ENCODE data around the gene IL15. TPM values are rescaled to one million over a fixed set of nuclear protein-coding genes. Genes with fewer than 3 reads are reported as not detected.
A peak's percentile ranks its signal among the peaks of the same experiment; 100 is the strongest.

IL15 gene
- polyA plus RNA-seq, 1 experiment = 5.5 TPM

- TF ChIP-seq CTCF (IDR thresholded peaks at IDR 0.05; ENCODE audit: insufficient read depth, low read depth, low read length) = no peak
- CTCF ChIA-PET = interaction anchor here (0.5 kb wide), 1 partner anchor 605 kb away, joined by 3 read pairs; no protein-coding TSS in a partner anchor
- POLR2A ChIA-PET = no interaction called here
- Histone ChIP-seq H3K27me3 (ENCODE audit: control insufficient read depth, insufficient read depth, low read length) (no peaks in the 10 kb centered on the region), H3K36me3 (ENCODE audit: control insufficient read depth, insufficient read depth, low read length) (no peaks in the 10 kb centered on the region), H3K4me3 (ENCODE audit: low read depth, low read length) (no peak overlapping the region)
- no peak for DNase-seq (ENCODE audit: low read depth)
Observed at GRCh38 chr4:141763374-141763773, 127.0 kb downstream of the IL15 start.

GRCh38 chr4:141768954-141769353 is 132.6 kb downstream of the IL15 start:
- ChIA-PET POLR2A (interaction anchor here (0.7 kb wide), 1 partner anchor 610 kb away, joined by 4 read pairs; no protein-coding TSS in a partner anchor), CTCF (no interaction called here)
- TF ChIP-seq CTCF (IDR thresholded peaks at IDR 0.05; ENCODE audit: insufficient read depth, low read depth, low read length) = no peak
- Histone ChIP-seq H3K36me3 (ENCODE audit: control insufficient read depth, insufficient read depth, low read length) (no peaks in the 10 kb centered on the region), H3K4me3 (ENCODE audit: low read depth, low read length) (no peak overlapping the region), H3K27me3 (ENCODE audit: control insufficient read depth, insufficient read depth, low read length) (no peaks in the 10 kb centered on the region)
- DNase-seq (ENCODE audit: low read depth) = peak; percentile 51

GRCh38 chr4:141771889-141772830 is 135.8 kb downstream of the IL15 start:
- no peak for TF ChIP-seq CTCF (IDR thresholded peaks at IDR 0.05; ENCODE audit: insufficient read depth, low read depth, low read length)
- POLR2A ChIA-PET = no interaction called here
- CTCF ChIA-PET = no interaction called here
- H3K4me3 ChIP-seq (ENCODE audit: low read depth, low read length) = no peak overlapping the region
- no peaks in the 10 kb centered on the region for H3K36me3 ChIP-seq (ENCODE audit: control insufficient read depth, insufficient read depth, low read length)
- no peak for DNase-seq (ENCODE audit: low read depth)
- H3K27me3 ChIP-seq (ENCODE audit: control insufficient read depth, insufficient read depth, low read length) = no peaks in the 10 kb centered on the region

GRCh38 chr4:141772838-141773237 is 136.5 kb downstream of the IL15 start:
- TF ChIP-seq CTCF (IDR thresholded peaks at IDR 0.05; ENCODE audit: insufficient read depth, low read depth, low read length) = no peak
- ChIA-PET POLR2A (no interaction called here), CTCF (no interaction called here)
- Histone ChIP-seq H3K4me3 (ENCODE audit: low read depth, low read length) (no peak overlapping the region), H3K27me3 (ENCODE audit: control insufficient read depth, insufficient read depth, low read length) (no peaks in the 10 kb centered on the region), H3K36me3 (ENCODE audit: control insufficient read depth, insufficient read depth, low read length) (no peaks in the 10 kb centered on the region)
- DNase-seq (ENCODE audit: low read depth) = no peak

GRCh38 chr4:141782205-141782604 is 145.8 kb downstream of the IL15 start:
- ChIA-PET POLR2A (no interaction called here), CTCF (interaction anchor here (0.8 kb wide), 1 partner anchor 80 kb away, joined by 3 read pairs; no protein-coding TSS in a partner anchor)
- no peak for TF ChIP-seq CTCF (IDR thresholded peaks at IDR 0.05; ENCODE audit: insufficient read depth, low read depth, low read length)
- Histone ChIP-seq H3K36me3 (ENCODE audit: control insufficient read depth, insufficient read depth, low read length) (no peaks in the 10 kb centered on the region), H3K27me3 (ENCODE audit: control insufficient read depth, insufficient read depth, low read length) (no peaks in the 10 kb centered on the region), H3K4me3 (ENCODE audit: low read depth, low read length) (no peak overlapping the region)
- no peak for DNase-seq (ENCODE audit: low read depth)
